Measurements from ENCODE around the gene OR5W2. TPM values are rescaled to one million over a fixed set of nuclear protein-coding genes. Genes with fewer than 3 reads are reported as not detected.
"Not testable (repeated sequence)": the region's sequence is repeated elsewhere in the genome, so short reads cannot be mapped to it uniquely, and the experiment has no call there.

OR5W2 gene
- total RNA-seq, 1 experiment from 2014 or later, result not detected

GRCh38 chr11:55902308-55902707 is 12.1 kb downstream of the OR5W2 start:
- intact Hi-C loops (cut with micrococcal nuclease; ENCODE audit: unreplicated experiment), result no loop called here
- Histone ChIP-seq H3K9me3 (no peaks in the 10 kb centered on the region), H3K4me3 (ENCODE audit: low read depth, low read length) (no peak overlapping the region), H3K27me3 (replicated peaks; ENCODE audit: control insufficient read depth, insufficient read depth, low read length) (no peaks in the 10 kb centered on the region), H3K4me1 (no peaks in the 10 kb centered on the region), H3K36me3 (ENCODE audit: control insufficient read depth, insufficient read depth, low read length) (no peaks in the 10 kb centered on the region)
- H3K36me3 Mint-ChIP-seq (ENCODE audit: insufficient read depth, unreplicated experiment), result no peaks in the 10 kb centered on the region
- H3K9me3 Mint-ChIP-seq (ENCODE audit: unreplicated experiment), result no peaks in the 10 kb centered on the region
- no peaks in the 10 kb centered on the region for H3K4me1 Mint-ChIP-seq (ENCODE audit: low read depth, unreplicated experiment)
- H3K27ac Mint-ChIP-seq (ENCODE audit: unreplicated experiment), result no peak overlapping the region
- CTCF ChIA-PET, result no interaction called here
- BruUV-seq (replicated peaks), result no TSS peak
- POLR2A ChIA-PET, result no interaction called here
- H3K27me3 Mint-ChIP-seq (ENCODE audit: insufficient read depth, unreplicated experiment), result no peaks in the 10 kb centered on the region
- no peak for DNase-seq
- TF ChIP-seq CTCF (IDR thresholded peaks at IDR 0.05; ENCODE audit: insufficient read depth in 1 of 2, low read depth in 1 of 2, low read length in 1 of 2, severe bottlenecking in 1 of 2, unreplicated experiment in 1 of 2), result no peak
- H3K4me3 Mint-ChIP-seq (ENCODE audit: unreplicated experiment), result no peak overlapping the region

GRCh38 chr11:55895216-55895615 is 19.2 kb downstream of the OR5W2 start:
- intact Hi-C loops (cut with micrococcal nuclease; ENCODE audit: unreplicated experiment), result no loop called here
- Mint-ChIP-seq H3K4me3 (ENCODE audit: unreplicated experiment) (no peak overlapping the region), H3K27ac (ENCODE audit: unreplicated experiment) (no peak overlapping the region)

DNA sequence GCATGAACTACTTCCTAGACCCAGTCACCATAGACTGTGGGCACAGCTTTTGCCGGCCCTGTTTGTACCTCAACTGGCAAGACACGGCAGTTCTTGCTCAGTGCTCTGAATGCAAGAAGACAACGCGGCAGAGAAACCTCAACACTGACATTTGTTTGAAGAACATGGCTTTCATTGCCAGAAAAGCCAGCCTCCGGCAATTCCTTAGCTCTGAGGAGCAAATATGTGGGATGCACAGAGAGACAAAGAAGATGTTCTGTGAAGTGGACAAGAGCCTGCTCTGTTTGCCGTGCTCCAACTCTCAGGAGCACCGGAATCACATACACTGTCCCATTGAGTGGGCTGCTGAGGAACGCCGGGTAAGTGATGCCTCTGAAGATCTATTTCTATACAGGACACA is 28.9 kb downstream of the OR5W2 start:
- intact Hi-C loops (cut with micrococcal nuclease; ENCODE audit: unreplicated experiment), result loop anchor here (10.0 kb wide), 1 partner anchor 71 kb away; the partner anchor contains the start of genes OR5D18 and OR5L1
- H3K27me3 Mint-ChIP-seq (ENCODE audit: insufficient read depth, unreplicated experiment); DNase-seq; H3K27ac Mint-ChIP-seq (ENCODE audit: unreplicated experiment); H3K36me3 Mint-ChIP-seq (ENCODE audit: insufficient read depth, unreplicated experiment); H3K27me3 ChIP-seq (replicated peaks; ENCODE audit: control insufficient read depth, insufficient read depth, low read length); H3K9me3 ChIP-seq; POLR2A ChIA-PET; BruUV-seq (replicated peaks); H3K4me3 ChIP-seq (ENCODE audit: low read depth, low read length); H3K9me3 Mint-ChIP-seq (ENCODE audit: unreplicated experiment); H3K4me1 ChIP-seq; H3K4me3 Mint-ChIP-seq (ENCODE audit: unreplicated experiment); H3K36me3 ChIP-seq (ENCODE audit: control insufficient read depth, insufficient read depth, low read length); CTCF ChIA-PET; H3K4me1 Mint-ChIP-seq (ENCODE audit: low read depth, unreplicated experiment): not testable (repeated sequence)

More at GRCh38 chr11:55895216-55895615, 19.2 kb downstream of the OR5W2 start:
- no peak for TF ChIP-seq CTCF (IDR thresholded peaks at IDR 0.05; ENCODE audit: insufficient read depth in 1 of 2, low read depth in 1 of 2, low read length in 1 of 2, severe bottlenecking in 1 of 2, unreplicated experiment in 1 of 2)
- Histone ChIP-seq H3K4me1 (no peaks in the 10 kb centered on the region), H3K36me3 (ENCODE audit: control insufficient read depth, insufficient read depth, low read length) (no peaks in the 10 kb centered on the region), H3K9me3 (no peaks in the 10 kb centered on the region), H3K4me3 (ENCODE audit: low read depth, low read length) (no peak overlapping the region), H3K27me3 (replicated peaks; ENCODE audit: control insufficient read depth, insufficient read depth, low read length) (no peaks in the 10 kb centered on the region)
- H3K27me3 Mint-ChIP-seq (ENCODE audit: insufficient read depth, unreplicated experiment), result peaks cover 5% of the 10 kb centered on the region
- H3K9me3 Mint-ChIP-seq (ENCODE audit: unreplicated experiment), result no peaks in the 10 kb centered on the region
- H3K4me1 Mint-ChIP-seq (ENCODE audit: low read depth, unreplicated experiment), result no peaks in the 10 kb centered on the region
- no peaks in the 10 kb centered on the region for H3K36me3 Mint-ChIP-seq (ENCODE audit: insufficient read depth, unreplicated experiment)
- ChIA-PET CTCF (no interaction called here), POLR2A (no interaction called here)
- BruUV-seq (replicated peaks), result no TSS peak
- DNase-seq, result no peak

GRCh38 chr11:55884995-55885394 is 29.4 kb downstream of the OR5W2 start:
- H3K36me3 Mint-ChIP-seq (ENCODE audit: insufficient read depth, unreplicated experiment); DNase-seq; H3K27me3 Mint-ChIP-seq (ENCODE audit: insufficient read depth, unreplicated experiment); H3K9me3 ChIP-seq; H3K4me3 Mint-ChIP-seq (ENCODE audit: unreplicated experiment); H3K27me3 ChIP-seq (replicated peaks; ENCODE audit: control insufficient read depth, insufficient read depth, low read length); H3K4me1 Mint-ChIP-seq (ENCODE audit: low read depth, unreplicated experiment); H3K4me1 ChIP-seq; H3K27ac Mint-ChIP-seq (ENCODE audit: unreplicated experiment); CTCF ChIA-PET; POLR2A ChIA-PET; H3K9me3 Mint-ChIP-seq (ENCODE audit: unreplicated experiment); H3K36me3 ChIP-seq (ENCODE audit: control insufficient read depth, insufficient read depth, low read length); H3K4me3 ChIP-seq (ENCODE audit: low read depth, low read length); BruUV-seq (replicated peaks): not testable (repeated sequence)
- intact Hi-C loops (cut with micrococcal nuclease; ENCODE audit: unreplicated experiment), result loop anchor here (10.0 kb wide), 1 partner anchor 70 kb away; the partner anchor contains the start of genes OR5D18 and OR5L1

GRCh38 chr11:55882997-55883396 is 31.4 kb downstream of the OR5W2 start, which contains the start of gene TRIM51:
Gene TRIM51, plus strand, starts transcription at chr11:55883297. Its CDS starts 2,132 bp downstream, at chr11:55885429.
- H3K4me3 Mint-ChIP-seq (ENCODE audit: unreplicated experiment); BruUV-seq (replicated peaks); POLR2A ChIA-PET; H3K36me3 Mint-ChIP-seq (ENCODE audit: insufficient read depth, unreplicated experiment); H3K27me3 ChIP-seq (replicated peaks; ENCODE audit: control insufficient read depth, insufficient read depth, low read length); H3K9me3 Mint-ChIP-seq (ENCODE audit: unreplicated experiment); H3K9me3 ChIP-seq; H3K4me3 ChIP-seq (ENCODE audit: low read depth, low read length); DNase-seq; H3K36me3 ChIP-seq (ENCODE audit: control insufficient read depth, insufficient read depth, low read length); CTCF ChIA-PET; H3K4me1 ChIP-seq; H3K27ac Mint-ChIP-seq (ENCODE audit: unreplicated experiment); H3K4me1 Mint-ChIP-seq (ENCODE audit: low read depth, unreplicated experiment): not testable (repeated sequence)
- intact Hi-C loops (cut with micrococcal nuclease; ENCODE audit: unreplicated experiment), result loop anchor here (10.0 kb wide), 1 partner anchor 68 kb away; the partner anchor contains the start of genes OR5D18 and OR5L1
- peaks cover 12% of the 10 kb centered on the region for H3K27me3 Mint-ChIP-seq (ENCODE audit: insufficient read depth, unreplicated experiment)

GRCh38 chr11:55873146-55873545 is 41.2 kb downstream of the OR5W2 start:
- intact Hi-C loops (cut with micrococcal nuclease; ENCODE audit: unreplicated experiment); H3K27ac Mint-ChIP-seq (ENCODE audit: unreplicated experiment); H3K27me3 ChIP-seq (replicated peaks; ENCODE audit: control insufficient read depth, insufficient read depth, low read length); H3K9me3 Mint-ChIP-seq (ENCODE audit: unreplicated experiment); H3K4me1 Mint-ChIP-seq (ENCODE audit: low read depth, unreplicated experiment); H3K4me1 ChIP-seq; H3K4me3 ChIP-seq (ENCODE audit: low read depth, low read length); H3K36me3 Mint-ChIP-seq (ENCODE audit: insufficient read depth, unreplicated experiment); DNase-seq; H3K4me3 Mint-ChIP-seq (ENCODE audit: unreplicated experiment); H3K27me3 Mint-ChIP-seq (ENCODE audit: insufficient read depth, unreplicated experiment); H3K36me3 ChIP-seq (ENCODE audit: control insufficient read depth, insufficient read depth, low read length); BruUV-seq (replicated peaks); H3K9me3 ChIP-seq: not testable (repeated sequence)
- CTCF ChIA-PET, result interaction anchor here (0.6 kb wide), 1 partner anchor 283 kb away, joined by 3 read pairs; no protein-coding TSS in a partner anchor
- POLR2A ChIA-PET, result interaction anchor here (0.6 kb wide), 1 partner anchor 399 kb away, joined by 4 read pairs; no protein-coding TSS in a partner anchor

All from Caco-2 (cell line).